ENCODE measurements around the gene ARRB2. TPM values are rescaled to one million over a fixed set of nuclear protein-coding genes. Genes with fewer than 3 reads are reported as not detected.
A peak's percentile ranks its signal among the peaks of the same experiment; 100 is the strongest.

The ARRB2 gene
- total RNA-seq, 2 donors from 2014 or later, result 9.0 to 22.9 TPM

DNA sequence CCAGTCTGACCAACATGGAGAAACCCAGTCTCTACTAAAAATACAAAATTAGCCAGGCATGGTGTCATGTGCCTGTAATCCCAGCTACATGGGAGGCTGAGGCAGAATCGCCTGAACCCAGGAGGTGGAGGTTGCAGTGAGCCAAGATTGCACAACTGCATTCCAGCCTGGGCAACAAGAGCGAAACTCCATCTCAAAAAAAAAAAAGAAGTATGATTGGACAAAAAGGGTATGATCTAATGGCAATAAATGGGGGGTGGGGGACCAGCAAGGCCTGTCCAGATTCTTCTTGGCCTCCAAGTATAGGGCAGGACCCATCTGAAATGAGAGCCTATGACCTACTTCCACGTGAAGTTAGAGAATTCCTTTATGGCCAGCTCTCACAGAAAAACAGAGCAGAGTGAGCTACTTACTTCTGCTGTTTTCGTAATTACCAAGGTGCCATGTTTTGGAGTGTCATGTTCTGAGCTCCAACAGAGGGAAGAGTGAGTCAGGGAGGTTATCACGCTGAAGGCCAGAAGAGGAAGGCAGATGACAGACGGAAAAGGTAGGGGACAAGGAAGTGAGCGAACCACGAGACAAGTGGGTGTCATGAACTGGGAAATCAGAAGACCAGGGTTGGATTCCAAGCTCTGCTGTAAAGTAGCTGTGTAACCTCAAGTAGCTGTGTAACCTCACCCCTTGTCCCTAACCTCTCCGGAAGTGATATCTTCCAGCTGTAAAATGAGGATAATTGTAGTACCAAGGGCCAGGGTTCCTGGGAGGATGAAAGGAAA lies 25.6 kb downstream of the ARRB2 start:
- Histone ChIP-seq H3K27me3 (no peaks in the 10 kb centered on the region), H3K4me1 (peaks cover 0 to 21% of the 10 kb centered on the region in 2 donors), H3K9me3 (no peaks in the 10 kb centered on the region), H3K27ac (peak overlapping the region in 1 of 2 donors; percentile 23), H3K36me3 (no peaks in the 10 kb centered on the region), H3K4me3 (no peak overlapping the region)
- TF ChIP-seq CTCF (IDR thresholded peaks at IDR 0.05), result no peak
- no peak for DNase-seq (ENCODE audit: low spot score)

- no peak for DNase-seq (ENCODE audit: low spot score)
- H3K9me3 ChIP-seq, result no peaks in the 10 kb centered on the region
- no peaks in the 10 kb centered on the region for H3K36me3 ChIP-seq
- peaks cover 0 to 15% of the 10 kb centered on the region in 2 donors for H3K4me1 ChIP-seq
- H3K27me3 ChIP-seq, result no peaks in the 10 kb centered on the region
- H3K27ac ChIP-seq, result peak overlapping the region in 1 of 2 donors; percentile 74
- TF ChIP-seq CTCF (IDR thresholded peaks at IDR 0.05), result no peak
- H3K4me3 ChIP-seq, result peak overlapping the region; percentile 66 to 79
Observed at GRCh38 chr17:4738136-4739121, 28.0 kb downstream of the ARRB2 start.

- DNase-seq (ENCODE audit: low spot score), result no peak
- Histone ChIP-seq H3K4me3 (peak within 1 kb of the TSS; percentile 66 to 79), H3K9me3 (no peaks in the 10 kb centered on the region)
Observed at GRCh38 chr17:4739122-4740024, 28.9 kb downstream of the ARRB2 start, which contains the start of the genes CXCL16 and ZMYND15. Gene CXCL16 (minus strand): TSS chr17:4739928. CDS start chr17:4739339, 589 bp downstream. Gene ZMYND15 (plus strand): TSS chr17:4739833. CDS start chr17:4740549, 716 bp downstream.

GRCh38 chr17:4740025-4740351 lies 29.6 kb downstream of the ARRB2 start:
- DNase-seq (ENCODE audit: low spot score), result no peak
- no peaks in the 10 kb centered on the region for H3K9me3 ChIP-seq
- H3K36me3 ChIP-seq, result no peaks in the 10 kb centered on the region
- no peak for TF ChIP-seq CTCF (IDR thresholded peaks at IDR 0.05)
- peak overlapping the region in 1 of 2 donors; percentile 74 for H3K27ac ChIP-seq
- H3K4me3 ChIP-seq, result peak overlapping the region; percentile 66 to 79
- H3K27me3 ChIP-seq, result peaks cover 0 to 4% of the 10 kb centered on the region in 2 donors
- peaks cover 0 to 16% of the 10 kb centered on the region in 2 donors for H3K4me1 ChIP-seq

More at GRCh38 chr17:4739122-4740024, 28.9 kb downstream of the ARRB2 start, which contains the start of the genes CXCL16 and ZMYND15:
- H3K27ac ChIP-seq, result peak within 1 kb of the TSS; percentile 41 to 74
- no peaks in the 10 kb centered on the region for H3K36me3 ChIP-seq
- H3K27me3 ChIP-seq, result no peaks in the 10 kb centered on the region
- peaks cover 0 to 15% of the 10 kb centered on the region in 2 donors for H3K4me1 ChIP-seq
- no peak for TF ChIP-seq CTCF (IDR thresholded peaks at IDR 0.05)

DNA sequence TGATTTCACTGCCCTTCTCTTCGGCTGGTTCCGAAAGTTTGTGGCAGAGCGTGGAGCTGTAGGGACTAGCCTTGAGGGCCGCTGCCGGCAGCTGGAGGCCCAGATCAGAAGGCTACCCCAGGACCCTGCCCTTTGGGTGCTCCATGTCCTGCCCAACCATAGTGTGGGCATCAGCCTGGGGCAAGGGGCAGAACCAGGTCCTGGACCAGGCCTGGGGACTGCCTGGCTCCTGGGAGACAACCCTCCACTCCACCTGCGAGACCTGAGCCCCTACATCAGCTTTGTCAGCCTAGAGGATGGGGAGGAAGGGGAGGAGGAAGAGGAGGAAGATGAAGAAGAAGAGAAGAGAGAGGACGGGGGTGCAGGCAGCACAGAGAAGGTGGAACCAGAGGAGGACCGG lies 30.2 kb downstream of the ARRB2 start:
- no peak for DNase-seq (ENCODE audit: low spot score)
- no peak overlapping the region for H3K4me3 ChIP-seq

More for the DNA sequence above, 30.2 kb downstream of the ARRB2 start:
- Histone ChIP-seq H3K9me3 (no peaks in the 10 kb centered on the region), H3K27ac (no peak overlapping the region), H3K36me3 (no peaks in the 10 kb centered on the region), H3K27me3 (peaks cover under 1 to 10% of the 10 kb centered on the region in 2 donors), H3K4me1 (peaks cover 0 to 22% of the 10 kb centered on the region in 2 donors)
- TF ChIP-seq CTCF (IDR thresholded peaks at IDR 0.05), result no peak
